HFFc6 (cell line): ENCODE measurements around the gene APC2. TPM values are rescaled to one million over a fixed set of nuclear protein-coding genes. Genes with fewer than 3 reads are reported as not detected.
"Not testable (repeated sequence)": the region's sequence is repeated elsewhere in the genome, so short reads cannot be mapped to it uniquely, and the experiment has no call there.

ENCODE experiments used
- DNase-seq: peaks from one replicate; pipeline ENCODE4 v3.0.0-alpha.2; 2018
- H3K27ac Mint-ChIP-seq: 2 replicates; pipeline ENCODE4 v1.8.0; 2020; ENCODE audit warnings: mild to moderate bottlenecking, mixed read lengths
- H3K27me3 Mint-ChIP-seq: 2 replicates; pipeline ENCODE4 v1.8.0; 2021; ENCODE audit warnings: mild to moderate bottlenecking, moderate library complexity, mixed read lengths; ENCODE audit not compliant: insufficient read depth
- H3K36me3 Mint-ChIP-seq: 2 replicates; pipeline ENCODE4 v1.8.0; 2021; ENCODE audit warnings: low read depth, mixed read lengths
- H3K4me1 Mint-ChIP-seq: 2 replicates; pipeline ENCODE4 v1.8.0; 2020; ENCODE audit warnings: low read depth, mixed read lengths
- H3K4me3 Mint-ChIP-seq: 2 replicates; pipeline ENCODE4 v1.8.0; 2020; ENCODE audit warnings: mild to moderate bottlenecking, moderate library complexity, mixed read lengths
- H3K9me3 Mint-ChIP-seq: 2 replicates; pipeline ENCODE4 v1.8.0; 2020; ENCODE audit warnings: mild to moderate bottlenecking, mixed read lengths
- total RNA-seq, 6 experiments: library from RNA; stranded (reverse); fragmentation: NEBNext Ultra II Directional; extraction: Animal tissue kit (Norgen Biotek cat#: 25700); gene quantifications; 2 replicates in 1 of 6; 3 replicates in 5 of 6; pipeline ENCODE4 v1.2.3, GENCODE V29; 2021
- TF ChIP-seq, protein P1 (sequence below): fragments of 200-600 bp; sonication (generic); IDR thresholded peaks from 2 replicates; pipeline ENCODE4 v1.5.0; 2021; ENCODE audit warnings: antibody characterized with exemption, mild to moderate bottlenecking

APC2 gene
- total RNA-seq, 6 experiments from 2014 or later = 0.18 to 0.47 (median 0.32) TPM

DNA sequence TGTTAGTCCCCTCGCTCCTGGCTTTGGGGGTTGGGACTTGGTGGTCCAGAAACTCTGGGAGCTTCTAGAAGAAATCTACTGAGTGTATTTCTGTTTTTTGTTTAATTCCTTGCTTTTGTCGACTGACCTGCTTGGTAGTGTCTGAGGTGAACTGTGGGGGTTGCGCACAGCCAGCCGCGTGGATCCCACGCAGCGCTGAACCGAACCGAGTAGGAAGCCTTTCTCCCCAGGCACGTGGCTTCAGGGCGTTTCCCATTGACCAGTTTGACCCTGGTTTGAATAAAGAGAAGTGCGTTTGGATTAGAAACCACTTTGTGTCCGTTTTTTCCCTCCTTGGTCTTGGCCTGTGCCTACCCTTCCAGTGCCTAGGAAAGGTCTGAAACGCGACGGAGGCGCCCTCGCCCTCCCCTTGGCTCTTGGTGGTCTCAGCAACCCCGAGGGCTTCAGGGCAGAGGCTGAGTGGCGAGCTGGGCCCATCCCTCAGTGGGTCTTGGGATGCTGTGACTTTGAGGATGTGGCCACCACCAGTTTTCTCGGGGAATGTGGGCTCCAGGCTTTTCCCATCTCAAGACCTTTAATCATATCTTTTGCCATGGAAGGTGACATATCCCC, 14.4 kb upstream of the APC2 start:
- DNase-seq = no peak
- TF ChIP-seq, protein P1, sequence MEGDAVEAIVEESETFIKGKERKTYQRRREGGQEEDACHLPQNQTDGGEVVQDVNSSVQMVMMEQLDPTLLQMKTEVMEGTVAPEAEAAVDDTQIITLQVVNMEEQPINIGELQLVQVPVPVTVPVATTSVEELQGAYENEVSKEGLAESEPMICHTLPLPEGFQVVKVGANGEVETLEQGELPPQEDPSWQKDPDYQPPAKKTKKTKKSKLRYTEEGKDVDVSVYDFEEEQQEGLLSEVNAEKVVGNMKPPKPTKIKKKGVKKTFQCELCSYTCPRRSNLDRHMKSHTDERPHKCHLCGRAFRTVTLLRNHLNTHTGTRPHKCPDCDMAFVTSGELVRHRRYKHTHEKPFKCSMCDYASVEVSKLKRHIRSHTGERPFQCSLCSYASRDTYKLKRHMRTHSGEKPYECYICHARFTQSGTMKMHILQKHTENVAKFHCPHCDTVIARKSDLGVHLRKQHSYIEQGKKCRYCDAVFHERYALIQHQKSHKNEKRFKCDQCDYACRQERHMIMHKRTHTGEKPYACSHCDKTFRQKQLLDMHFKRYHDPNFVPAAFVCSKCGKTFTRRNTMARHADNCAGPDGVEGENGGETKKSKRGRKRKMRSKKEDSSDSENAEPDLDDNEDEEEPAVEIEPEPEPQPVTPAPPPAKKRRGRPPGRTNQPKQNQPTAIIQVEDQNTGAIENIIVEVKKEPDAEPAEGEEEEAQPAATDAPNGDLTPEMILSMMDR = no peak
- Mint-ChIP-seq H3K9me3 (no peaks in the 10 kb centered on the region), H3K27ac (peak overlapping the region; percentile 43; the same call in 1 of the 2 replicates), H3K36me3 (peaks cover 17% of the 10 kb centered on the region), H3K4me1 (peaks cover 11% of the 10 kb centered on the region; the same call in 1 of the 2 replicates), H3K4me3 (no peak overlapping the region; the same call in 1 of the 2 replicates), H3K27me3 (peaks cover 18% of the 10 kb centered on the region)

DNA sequence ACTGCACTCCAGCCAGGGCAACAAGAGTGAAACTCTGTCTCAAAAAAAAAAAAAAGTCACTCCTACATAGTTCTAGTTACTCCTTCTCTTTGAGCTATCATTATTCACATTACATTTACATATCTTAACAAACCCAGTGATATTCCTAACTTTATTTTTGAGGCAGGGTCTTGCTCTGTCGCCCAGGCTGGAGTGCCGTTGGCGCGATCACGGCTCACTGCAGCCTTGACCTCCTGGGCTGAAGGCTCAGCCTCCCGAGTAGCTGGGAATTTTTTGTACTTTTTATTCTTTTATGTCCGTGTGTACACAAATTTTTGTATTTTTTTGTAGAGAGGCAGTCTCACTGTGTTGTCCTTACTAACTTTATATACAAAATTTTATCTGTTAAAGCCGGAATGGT, 12.3 kb upstream of the APC2 start:
- DNase-seq = no peak
- Mint-ChIP-seq H3K27me3 (peaks cover 18% of the 10 kb centered on the region), H3K4me3 (peak overlapping the region; percentile 96), H3K27ac (peak overlapping the region; percentile 99), H3K4me1 (peaks cover 20% of the 10 kb centered on the region), H3K36me3 (peaks cover 28% of the 10 kb centered on the region), H3K9me3 (no peaks in the 10 kb centered on the region)
- TF ChIP-seq, protein P1 = no peak

DNA sequence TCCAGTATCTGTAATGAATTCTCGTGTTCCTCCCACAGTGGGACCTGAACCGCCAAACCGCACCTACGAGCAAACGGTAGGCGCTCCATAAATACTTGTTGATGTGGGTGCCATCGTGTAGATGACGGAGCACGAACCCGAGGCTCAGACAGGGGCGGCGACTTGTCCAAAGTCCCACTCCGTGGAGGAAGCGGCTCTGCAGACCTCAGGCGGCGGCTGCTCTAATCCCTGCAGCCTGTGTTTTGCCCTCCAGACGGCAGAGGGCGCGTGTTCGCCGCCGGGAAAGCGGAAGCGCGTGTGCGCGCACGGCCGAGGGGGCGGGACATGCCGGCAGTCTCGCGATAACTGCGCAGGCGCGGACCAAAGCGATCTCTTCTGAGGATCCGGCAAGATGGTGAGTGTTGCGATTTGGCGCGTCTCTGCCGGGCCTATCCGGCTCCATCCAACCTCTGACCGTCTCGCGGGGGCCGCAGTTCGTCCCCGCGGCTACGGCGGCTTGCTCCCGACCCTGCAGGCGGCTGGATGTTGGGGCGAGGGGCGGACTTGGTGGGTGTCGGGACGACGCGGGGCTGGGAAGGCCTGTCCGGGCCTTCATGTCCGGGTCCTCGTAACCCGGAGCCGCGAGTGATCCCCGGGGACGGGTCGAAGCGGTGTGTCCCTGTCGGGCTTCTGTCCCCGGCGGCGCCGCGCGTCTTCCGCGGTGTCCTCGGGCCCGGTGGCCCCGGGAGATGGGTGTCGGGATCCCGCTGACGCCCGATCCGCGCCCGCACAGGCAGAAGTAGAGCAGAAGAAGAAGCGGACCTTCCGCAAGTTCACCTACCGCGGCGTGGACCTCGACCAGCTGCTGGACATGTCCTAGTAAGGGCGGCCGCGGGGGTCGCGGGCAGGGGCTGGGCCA, 11.6 kb upstream of the APC2 start, which contains the start of gene RPS15:
TSS of gene RPS15 (plus strand) at position 362 of the 898 bp plus-strand sequence. CDS start at position 392, 30 bp downstream.
- Mint-ChIP-seq H3K9me3 (no peaks in the 10 kb centered on the region), H3K36me3 (peaks cover 30% of the 10 kb centered on the region), H3K27ac (peak within 1 kb of the TSS; percentile 99), H3K4me3 (peak within 1 kb of the TSS; percentile 96), H3K27me3 (peaks cover 18% of the 10 kb centered on the region), H3K4me1 (peaks cover 23% of the 10 kb centered on the region)
- peak; percentile 92 for DNase-seq
- TF ChIP-seq, protein P1 = peak; percentile 94

DNA sequence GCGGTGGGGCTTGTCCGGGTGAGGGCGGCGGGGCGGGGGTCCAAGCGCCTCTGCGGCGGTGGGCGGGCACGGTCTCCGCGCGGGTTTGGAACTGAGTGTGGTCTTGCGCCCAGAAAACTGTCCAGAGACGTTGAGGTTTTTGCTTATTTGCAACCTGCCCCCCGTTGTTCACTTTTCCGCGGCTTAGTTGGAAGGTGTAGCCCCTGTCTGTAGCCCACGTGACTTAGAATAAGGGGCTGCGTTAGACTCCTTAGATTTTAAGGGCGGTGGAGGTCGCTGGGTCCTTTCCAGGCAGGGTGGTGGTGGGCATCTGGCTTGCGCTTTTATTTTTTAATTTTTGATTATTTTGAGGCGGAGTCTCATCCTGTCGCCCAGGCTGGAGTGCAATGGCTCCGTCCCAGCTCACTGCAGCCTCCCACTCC, 11.0 kb upstream of the APC2 start:
- peaks cover 18% of the 10 kb centered on the region for H3K27me3 Mint-ChIP-seq
- H3K4me3 Mint-ChIP-seq = peak overlapping the region; percentile 96
- H3K9me3 Mint-ChIP-seq = no peaks in the 10 kb centered on the region
- H3K36me3 Mint-ChIP-seq = peaks cover 30% of the 10 kb centered on the region
- H3K4me1 Mint-ChIP-seq = peaks cover 23% of the 10 kb centered on the region
- DNase-seq = no peak
- TF ChIP-seq, protein P1 = no peak
- H3K27ac Mint-ChIP-seq = peak overlapping the region; percentile 99

DNA sequence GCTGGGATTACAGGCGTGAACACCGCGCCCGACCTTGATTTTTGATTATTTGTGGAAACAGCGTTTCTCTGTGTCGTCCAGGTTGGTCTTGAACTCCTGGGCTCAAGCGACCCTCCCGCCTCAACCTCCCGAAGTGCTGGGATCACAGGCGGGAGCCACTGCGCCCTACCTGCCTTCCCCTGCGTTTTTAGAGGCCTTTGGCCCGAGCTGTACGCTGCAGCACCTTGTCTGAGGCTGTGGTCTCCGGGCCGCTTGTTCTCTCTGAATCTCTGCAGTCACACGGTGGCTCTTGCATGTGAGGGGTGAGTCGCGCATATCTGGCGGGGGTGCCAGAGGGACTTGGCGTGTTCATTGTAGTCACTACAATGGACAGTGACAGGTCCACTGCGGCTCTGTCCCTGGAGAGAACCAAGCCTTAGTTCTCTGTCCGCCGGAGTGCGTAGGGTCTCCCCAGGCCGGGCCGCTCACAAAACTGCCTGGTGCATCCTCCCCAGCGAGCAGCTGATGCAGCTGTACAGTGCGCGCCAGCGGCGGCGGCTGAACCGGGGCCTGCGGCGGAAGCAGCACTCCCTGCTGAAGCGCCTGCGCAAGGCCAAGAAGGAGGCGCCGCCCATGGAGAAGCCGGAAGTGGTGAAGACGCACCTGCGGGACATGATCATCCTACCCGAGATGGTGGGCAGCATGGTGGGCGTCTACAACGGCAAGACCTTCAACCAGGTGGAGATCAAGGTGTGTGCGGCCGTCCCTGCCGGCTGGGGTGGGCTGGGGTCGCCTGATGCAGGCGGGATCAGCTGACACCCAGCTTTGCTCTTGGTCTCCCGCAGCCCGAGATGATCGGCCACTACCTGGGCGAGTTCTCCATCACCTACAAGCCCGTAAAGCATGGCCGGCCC, 10.2 kb upstream of the APC2 start:
- peak overlapping the region; percentile 99 for H3K27ac Mint-ChIP-seq
- peaks cover 21% of the 10 kb centered on the region for H3K27me3 Mint-ChIP-seq
- peaks cover 23% of the 10 kb centered on the region for H3K4me1 Mint-ChIP-seq
- not testable (repeated sequence) for H3K9me3 Mint-ChIP-seq
- peaks cover 30% of the 10 kb centered on the region for H3K36me3 Mint-ChIP-seq
- peak; percentile 48 for DNase-seq
- peak overlapping the region; percentile 96 for H3K4me3 Mint-ChIP-seq
